HG02973 (cell line): Measurements from ENCODE around the gene NCL.

ENCODE experiments used
- ATAC-seq: cut with Tn5 transposase; IDR thresholded peaks from one replicate; pipeline ENCODE4 v1.9.1; 2021; ENCODE audit warnings: moderate library complexity; ENCODE audit not compliant: unreplicated experiment

Gene NCL

GRCh38 chr2:231463698-231464575 lies at the start of gene NCL:
Gene NCL, minus strand, starts transcription at chr2:231464484. Its CDS starts 131 bp downstream, at chr2:231464353.
- ATAC-seq, result peak; percentile 81

GRCh38 chr2:231513746-231514224 lies 49.5 kb upstream of the NCL start:
- no peak for ATAC-seq

DNA sequence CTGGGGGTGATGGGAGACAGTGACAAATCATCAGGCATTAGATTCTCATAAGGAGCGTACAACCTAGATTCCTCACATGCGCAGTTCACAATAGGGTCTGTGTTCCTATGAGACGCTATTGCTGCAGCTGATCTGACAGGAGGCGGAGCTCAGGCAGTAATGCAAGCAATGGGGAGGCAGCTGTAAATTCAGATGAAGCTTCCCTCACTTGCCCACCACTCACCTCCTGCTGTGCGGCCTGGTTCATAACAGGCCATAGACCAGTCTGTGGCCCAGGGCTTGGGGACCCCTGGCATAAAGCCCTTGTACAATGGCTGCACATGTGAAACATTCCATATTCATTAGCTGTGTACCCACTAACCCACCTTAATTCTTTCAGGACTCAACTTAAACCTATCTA lies 47.9 kb upstream of the NCL start:
- no peak for ATAC-seq

DNA sequence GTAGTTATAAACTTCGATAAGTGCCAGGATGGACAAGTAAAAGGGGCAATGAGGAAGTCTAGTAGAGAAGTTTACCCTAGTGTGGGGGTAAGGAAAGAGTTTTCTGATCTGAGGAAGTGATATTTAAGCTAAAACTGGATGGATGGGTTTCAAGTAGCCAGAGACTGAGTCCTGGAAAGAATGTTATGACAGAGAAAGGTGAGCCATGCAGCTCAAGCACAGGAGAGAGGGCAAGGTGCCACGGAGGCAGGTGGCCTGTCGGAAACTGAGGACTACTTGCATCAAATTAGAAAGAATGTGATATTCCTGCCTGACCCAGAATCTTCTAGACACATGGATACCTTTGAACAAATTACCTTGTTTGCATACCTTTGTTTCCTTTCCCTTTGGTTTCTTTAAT lies 39.5 kb upstream of the NCL start:
- ATAC-seq, result no peak

DNA sequence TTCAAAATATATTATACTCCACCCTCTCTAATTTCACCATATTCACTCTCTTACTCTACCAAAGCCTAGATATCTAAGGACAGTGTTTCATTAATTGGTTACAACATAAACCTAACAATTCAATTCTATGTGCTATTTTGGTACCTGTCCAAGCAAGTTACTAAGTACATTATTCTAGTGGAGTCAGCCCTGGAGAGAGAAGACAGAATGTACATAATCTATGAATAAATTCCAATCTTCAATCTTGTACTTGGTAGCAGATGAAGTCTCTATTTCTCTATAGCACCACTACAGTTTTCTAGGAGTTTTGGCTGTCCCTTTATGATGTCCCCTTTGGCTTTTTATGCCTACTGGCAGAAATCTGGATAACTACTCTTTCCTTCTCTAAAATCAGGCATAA lies 38.3 kb upstream of the NCL start:
- no peak for ATAC-seq

DNA sequence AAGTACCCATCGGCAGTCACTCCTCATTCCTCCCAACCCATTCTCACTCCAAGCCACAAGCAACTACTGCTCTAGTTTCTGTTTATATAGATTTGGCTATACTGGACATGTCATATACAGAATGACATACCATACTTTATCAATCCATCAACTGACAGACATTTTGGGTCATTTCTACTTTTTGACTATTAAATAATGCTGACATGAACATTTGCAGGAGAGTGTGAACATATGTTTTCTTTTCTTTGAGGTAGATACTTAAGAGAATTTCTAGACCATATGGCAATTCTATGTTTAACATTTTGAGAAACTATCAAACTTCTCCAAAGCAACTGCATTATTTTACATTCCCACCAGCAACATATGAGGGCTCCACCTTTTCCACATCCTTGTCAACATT lies 33.4 kb upstream of the NCL start:
- no peak for ATAC-seq

- ATAC-seq, result no peak
These were observed 30.4 kb upstream of the NCL start for GRCh38 chr2:231494669-231495068.

GRCh38 chr2:231490801-231491200 lies 26.5 kb upstream of the NCL start:
- ATAC-seq, result no peak

DNA sequence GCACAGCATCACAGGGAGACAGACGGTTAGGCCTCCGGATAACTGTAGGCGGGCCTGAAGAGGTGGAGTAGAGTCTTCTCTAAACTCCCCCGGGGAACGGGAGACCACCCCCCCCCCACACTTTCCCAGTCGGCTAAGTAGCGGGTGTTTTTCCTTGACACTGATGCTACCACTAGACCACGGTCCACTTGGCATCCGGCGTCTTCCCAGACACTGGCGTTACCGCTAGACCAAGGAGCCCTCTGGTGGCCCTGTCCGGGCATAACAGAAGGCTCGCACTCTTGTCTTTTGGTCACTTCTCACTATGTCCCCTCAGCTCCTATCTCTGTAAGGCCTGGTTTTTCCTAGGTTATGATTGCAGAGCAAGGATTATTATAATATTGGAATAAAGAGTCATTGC lies 25.7 kb upstream of the NCL start:
- ATAC-seq, result no peak

DNA sequence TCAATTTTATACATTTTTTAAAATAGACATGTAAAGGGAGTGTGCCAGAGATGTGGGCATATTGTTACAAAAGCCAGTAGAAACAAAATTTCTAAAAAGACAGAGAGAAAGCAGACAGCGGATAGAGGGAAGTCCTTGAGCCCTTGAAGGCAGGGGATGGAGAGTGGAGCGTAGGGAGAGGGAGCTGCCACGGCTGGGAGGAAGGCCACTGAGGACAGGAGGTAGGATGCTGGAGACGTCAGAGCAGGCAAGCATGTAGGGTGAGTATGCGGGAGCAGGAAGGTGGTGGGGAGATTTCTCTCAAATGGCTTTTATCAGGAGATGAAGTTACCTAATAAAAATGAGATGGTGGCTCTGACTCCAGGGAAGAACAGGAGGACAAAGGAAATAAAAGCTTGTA lies 24.0 kb upstream of the NCL start:
- no peak for ATAC-seq

GRCh38 chr2:231486851-231487596 lies 22.7 kb upstream of the NCL start:
- no peak for ATAC-seq

- peak; percentile 31 for ATAC-seq
These were observed 19.4 kb upstream of the NCL start for GRCh38 chr2:231483398-231484329.

- peak; percentile 77 for ATAC-seq
These were observed 18.6 kb upstream of the NCL start for GRCh38 chr2:231482806-231483391.

DNA sequence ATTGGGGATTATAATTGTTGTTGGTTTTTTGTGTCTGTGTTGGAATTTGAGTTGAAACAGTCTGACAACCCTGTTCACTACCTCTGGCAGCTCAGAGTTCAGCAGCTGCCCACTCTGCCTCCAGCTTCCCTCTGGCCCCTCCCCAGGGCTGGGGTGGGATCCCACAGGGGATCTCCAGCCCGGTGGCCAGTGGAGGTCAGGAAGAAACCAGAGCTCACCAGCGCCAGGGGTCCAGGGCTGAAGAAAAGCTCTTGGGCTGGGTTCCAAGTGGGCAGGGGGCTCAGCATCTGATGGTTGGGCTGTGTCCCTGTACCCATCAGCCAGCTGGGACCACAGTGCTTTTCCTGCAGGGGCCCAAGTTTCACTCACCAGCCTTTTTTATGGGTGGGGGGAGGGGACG lies 16.5 kb upstream of the NCL start:
- no peak for ATAC-seq

- ATAC-seq, result no peak
These were observed 15.2 kb upstream of the NCL start for GRCh38 chr2:231479455-231479854.

DNA sequence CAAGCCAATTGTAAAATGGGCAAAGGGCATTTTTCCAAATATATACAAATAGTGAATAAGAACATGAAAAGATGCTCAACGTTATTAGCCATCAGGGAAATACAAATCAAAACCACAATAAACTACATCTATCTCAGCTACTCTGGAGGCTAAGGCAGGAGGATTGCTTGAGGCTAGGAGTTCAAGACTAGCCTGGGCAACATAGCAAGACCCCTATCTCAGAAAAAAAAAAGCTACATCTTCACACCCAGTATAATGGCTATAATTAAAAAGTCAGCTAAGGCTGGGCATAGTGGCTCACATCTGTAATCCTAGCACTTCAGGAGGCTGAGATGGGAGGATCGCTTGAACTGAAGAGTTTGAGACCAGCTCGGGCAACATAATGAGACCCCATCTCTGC lies 12.6 kb upstream of the NCL start:
- no peak for ATAC-seq

DNA sequence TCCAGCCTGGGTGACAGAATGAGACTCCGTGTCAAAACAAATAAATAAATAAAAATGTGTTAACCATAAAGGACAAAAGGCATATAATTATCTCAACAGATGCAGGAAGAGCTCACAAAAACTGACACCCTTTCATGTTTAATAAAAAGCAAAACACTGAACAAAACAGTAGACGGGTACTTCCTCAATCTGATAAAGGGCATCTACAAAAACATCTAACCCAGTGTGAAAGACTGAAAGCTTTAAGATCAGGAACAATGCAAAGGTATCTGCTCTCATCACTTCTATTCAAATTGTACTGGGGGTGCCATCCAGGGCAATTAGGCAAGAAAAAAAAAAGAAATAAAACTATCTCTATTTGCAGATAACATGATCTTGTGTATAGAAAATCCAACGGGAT lies 11.7 kb upstream of the NCL start:
- ATAC-seq, result no peak

GRCh38 chr2:231472816-231473215 lies 8.5 kb upstream of the NCL start:
- no peak for ATAC-seq

DNA sequence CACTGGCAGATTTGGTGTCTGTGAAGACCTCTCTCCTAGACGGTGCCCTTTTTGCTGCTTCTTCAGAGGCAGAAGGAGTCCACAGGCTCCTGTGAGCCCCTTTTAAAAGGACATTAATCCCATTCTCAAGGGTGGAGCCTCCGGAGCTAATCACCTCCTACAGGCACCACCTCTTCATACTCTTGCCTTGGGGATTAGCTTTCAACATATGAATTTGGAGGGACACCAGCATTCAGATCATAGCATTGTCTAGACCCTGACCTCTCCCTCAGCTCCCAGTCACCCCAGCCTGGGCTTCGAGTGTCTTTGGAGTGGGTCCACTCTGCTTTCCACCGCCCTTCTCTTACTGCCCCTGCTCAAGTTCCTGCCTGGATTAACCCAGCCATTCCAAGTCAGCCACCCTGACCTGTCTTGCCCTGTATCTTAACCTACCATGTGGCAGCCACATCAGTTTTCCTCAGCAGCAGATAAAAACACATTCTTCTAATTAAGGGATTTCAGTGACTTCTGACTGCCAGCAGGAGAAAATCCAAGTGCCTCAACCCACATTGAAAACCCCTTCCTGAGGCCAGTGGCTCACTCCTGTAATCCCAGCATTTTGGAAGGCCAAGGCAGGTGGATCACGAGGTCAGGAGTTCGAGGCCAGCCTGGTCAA lies 6.1 kb upstream of the NCL start:
- no peak for ATAC-seq

- ATAC-seq, result no peak
These were observed 5.3 kb upstream of the NCL start for GRCh38 chr2:231469583-231469950.
